ENCODE measurements around the gene CD55.

DNA sequence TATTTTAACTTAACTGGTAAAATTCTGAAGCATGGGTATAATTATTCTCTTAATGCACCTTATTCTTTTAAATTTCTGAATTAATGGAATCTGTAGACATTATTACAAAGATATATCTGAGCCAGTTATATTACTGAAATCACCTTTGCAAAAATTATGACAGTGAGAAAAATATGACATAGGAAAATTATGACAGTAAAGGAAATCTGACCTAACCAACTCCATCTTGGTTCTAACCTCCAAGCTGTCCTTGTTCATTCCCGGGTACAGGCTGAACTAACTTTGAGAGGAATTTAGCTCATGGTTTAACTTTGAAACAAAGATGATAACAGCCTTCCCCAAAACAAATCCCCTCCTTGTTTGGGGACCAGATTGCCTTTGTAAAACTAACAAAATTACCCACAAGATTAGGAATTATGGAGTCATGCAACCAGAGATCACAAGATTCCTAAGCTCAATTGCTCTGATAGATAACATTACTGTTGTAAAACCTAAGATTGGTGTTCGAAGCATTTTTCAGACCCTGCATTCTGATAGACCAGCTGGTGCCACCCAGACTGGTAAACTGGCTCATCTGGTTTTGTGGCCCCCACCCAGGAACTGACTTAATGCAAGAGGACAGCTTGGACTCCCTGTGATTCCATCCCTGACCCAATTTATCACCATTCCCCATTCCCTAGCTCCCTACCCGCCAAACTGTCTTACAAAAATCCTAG lies 9.4 kb upstream of the CD55 start:
- TF ChIP-seq, protein P1, sequence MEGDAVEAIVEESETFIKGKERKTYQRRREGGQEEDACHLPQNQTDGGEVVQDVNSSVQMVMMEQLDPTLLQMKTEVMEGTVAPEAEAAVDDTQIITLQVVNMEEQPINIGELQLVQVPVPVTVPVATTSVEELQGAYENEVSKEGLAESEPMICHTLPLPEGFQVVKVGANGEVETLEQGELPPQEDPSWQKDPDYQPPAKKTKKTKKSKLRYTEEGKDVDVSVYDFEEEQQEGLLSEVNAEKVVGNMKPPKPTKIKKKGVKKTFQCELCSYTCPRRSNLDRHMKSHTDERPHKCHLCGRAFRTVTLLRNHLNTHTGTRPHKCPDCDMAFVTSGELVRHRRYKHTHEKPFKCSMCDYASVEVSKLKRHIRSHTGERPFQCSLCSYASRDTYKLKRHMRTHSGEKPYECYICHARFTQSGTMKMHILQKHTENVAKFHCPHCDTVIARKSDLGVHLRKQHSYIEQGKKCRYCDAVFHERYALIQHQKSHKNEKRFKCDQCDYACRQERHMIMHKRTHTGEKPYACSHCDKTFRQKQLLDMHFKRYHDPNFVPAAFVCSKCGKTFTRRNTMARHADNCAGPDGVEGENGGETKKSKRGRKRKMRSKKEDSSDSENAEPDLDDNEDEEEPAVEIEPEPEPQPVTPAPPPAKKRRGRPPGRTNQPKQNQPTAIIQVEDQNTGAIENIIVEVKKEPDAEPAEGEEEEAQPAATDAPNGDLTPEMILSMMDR (IDR thresholded peaks at IDR 0.05): no peak
- TF ChIP-seq EZH2phosphoT487 (IDR thresholded peaks at IDR 0.05; ENCODE audit: borderline replicate concordance, low read depth): no peak
- TF ChIP-seq POLR2AphosphoS5 (IDR thresholded peaks at IDR 0.05; ENCODE audit: low read depth, low read length): no peak
- TF ChIP-seq ZBTB33 (IDR thresholded peaks at IDR 0.05; ENCODE audit: borderline replicate concordance, low read depth): no peak
- TF ChIP-seq RFX5 (IDR thresholded peaks at IDR 0.05; ENCODE audit: low read length): no peak
- no peak for TF ChIP-seq REST (IDR thresholded peaks at IDR 0.05; ENCODE audit: low read depth, low read length)
- no peak for TF ChIP-seq EP300 (IDR thresholded peaks at IDR 0.05; ENCODE audit: borderline replicate concordance in 1 of 2, low read depth in 1 of 2, low read length in 1 of 2)
- no peak for TF ChIP-seq MAX (IDR thresholded peaks at IDR 0.05; ENCODE audit: low read depth)
- no peak for TF ChIP-seq RAD21 (IDR thresholded peaks at IDR 0.05; ENCODE audit: low read length)
- no peak for TF ChIP-seq TCF12 (IDR thresholded peaks at IDR 0.05)
- TF ChIP-seq, protein P2, sequence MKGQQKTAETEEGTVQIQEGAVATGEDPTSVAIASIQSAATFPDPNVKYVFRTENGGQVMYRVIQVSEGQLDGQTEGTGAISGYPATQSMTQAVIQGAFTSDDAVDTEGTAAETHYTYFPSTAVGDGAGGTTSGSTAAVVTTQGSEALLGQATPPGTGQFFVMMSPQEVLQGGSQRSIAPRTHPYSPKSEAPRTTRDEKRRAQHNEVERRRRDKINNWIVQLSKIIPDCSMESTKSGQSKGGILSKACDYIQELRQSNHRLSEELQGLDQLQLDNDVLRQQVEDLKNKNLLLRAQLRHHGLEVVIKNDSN (IDR thresholded peaks at IDR 0.05; ENCODE audit: borderline replicate concordance, low read depth): no peak
